H1 (cell line): ENCODE data around the gene POPDC2. TPM values are rescaled to one million over a fixed set of nuclear protein-coding genes. Genes with fewer than 3 reads are reported as not detected.

Experiments used
- ATF2 ChIP-seq: IDR thresholded peaks from 2 replicates; pipeline ENCODE4 v1.6.1; 2012; ENCODE audit warnings: low read length, inconsistent platforms
- E2F6 ChIP-seq: IDR thresholded peaks from 2 replicates; pipeline ENCODE4 v1.6.1; 2012; ENCODE audit warnings: inconsistent platforms
- GTF2F1 ChIP-seq: IDR thresholded peaks from 2 replicates; pipeline ENCODE4 v1.6.1; 2012; ENCODE audit warnings: low read depth, low read length, improper control_type of control experiment, borderline replicate concordance
- HDAC2 ChIP-seq, 2 experiments: fragments of 300-600 bp in 1 of 2; sonication (generic) in 1 of 2; IDR thresholded peaks; 2 replicates each; pipeline ENCODE4 v1.6.1; 2011 to 2012; ENCODE audit warnings: low read depth in 2 of 2, low read length in 2 of 2, mild to moderate bottlenecking in 2 of 2, moderate library complexity in 2 of 2, borderline replicate concordance in 1 of 2, inconsistent platforms in 1 of 2
- USF2 ChIP-seq: IDR thresholded peaks from 2 replicates; pipeline ENCODE4 v1.6.1; 2011; ENCODE audit warnings: low read length, improper control_type of control experiment
- polyA plus RNA-seq, 7 experiments: library from polyadenylated mRNA; depleted of rRNA in 3 of 7; stranded (reverse) in 5 of 7; unstranded in 2 of 7; fragments of >200 nt in 5 of 7; fragments of 200-250 nt in 2 of 7; gene quantifications; 1 replicate in 5 of 7; 2 replicates in 1 of 7; 4 replicates in 1 of 7; pipeline versions ENCODE4 v1.2.1 to v1.2.3, GENCODE V29; 2011 to 2013; ENCODE audit warnings: missing spikeins in 2 of 7, mixed read lengths in 2 of 7
- total RNA-seq: library from RNA; stranded (reverse); fragmentation: NEBNext Ultra II Directional; extraction: Animal tissue kit (Norgen Biotek cat#: 25700); gene quantifications from 2 replicates; pipeline ENCODE4 v1.2.1, GENCODE V29; 2021

Gene POPDC2
- total and polyA plus RNA-seq, 2 of the 8 experiments (the other 6 are each of a cell fraction or from before 2014, with no cell fraction given), result 0.65 to 1.1 TPM

GRCh38 chr3:119677641-119677934 lies 17.2 kb upstream of the POPDC2 start (continued):
- no peak for TF ChIP-seq E2F6
- TF ChIP-seq GTF2F1, result no peak
- no peak for TF ChIP-seq HDAC2 (IDR thresholded peaks at IDR 0.05; ENCODE audit: borderline replicate concordance in 1 of 2, low read depth in 2 of 2, low read length in 2 of 2)
- no peak for TF ChIP-seq ATF2
- TF ChIP-seq USF2, result no peak
